Measurements from ENCODE around the gene JAZF1.

The JAZF1 gene

GRCh38 chr7:28160551-28160991 lies 20.0 kb downstream of the JAZF1 start:
- TF ChIP-seq CTCF (IDR thresholded peaks at IDR 0.05; ENCODE audit: borderline replicate concordance, insufficient read depth, low read depth, low read length): no peak

GRCh38 chr7:28157831-28158416 lies 22.7 kb downstream of the JAZF1 start:
- H3K4me3 ChIP-seq (ENCODE audit: low read depth, low read length): no peak overlapping the region
- TF ChIP-seq CTCF (IDR thresholded peaks at IDR 0.05; ENCODE audit: borderline replicate concordance, insufficient read depth, low read depth, low read length): no peak

More at GRCh38 chr7:28160551-28160991, 20.0 kb downstream of the JAZF1 start:
- no peak overlapping the region for H3K4me3 ChIP-seq (ENCODE audit: low read depth, low read length)

DNA sequence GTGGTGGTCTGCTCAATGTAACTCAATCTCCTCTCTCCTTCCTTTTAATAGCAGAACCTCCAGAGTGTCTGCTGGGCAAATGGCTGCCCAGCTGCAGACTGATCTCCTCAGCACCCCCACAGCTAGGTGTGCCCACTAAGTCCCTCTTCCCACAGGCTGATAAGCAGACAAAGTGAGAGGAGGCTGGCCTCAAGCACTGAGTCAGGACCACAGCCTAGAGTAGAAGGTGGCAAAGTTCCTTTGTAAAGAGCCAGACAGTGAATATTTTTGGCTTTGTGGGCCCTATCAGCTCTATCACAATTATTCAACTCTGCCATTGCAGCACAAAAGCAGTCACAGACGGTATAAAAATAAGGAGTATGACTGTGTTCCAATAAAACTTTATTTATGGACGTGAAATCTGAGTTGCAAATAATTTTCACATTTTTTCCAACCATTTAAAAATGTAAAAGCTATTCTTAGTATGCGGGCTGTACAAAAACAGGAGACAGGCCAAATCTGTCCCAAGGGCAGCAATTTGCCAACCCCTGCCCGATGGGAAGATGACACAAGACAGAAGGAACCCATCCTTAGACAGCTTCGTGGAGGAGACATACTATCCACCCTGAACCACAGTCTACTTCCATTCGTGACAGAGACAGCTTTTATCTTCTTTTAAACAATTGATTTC lies 23.4 kb downstream of the JAZF1 start:
- TF ChIP-seq CTCF (IDR thresholded peaks at IDR 0.05; ENCODE audit: borderline replicate concordance, insufficient read depth, low read depth, low read length): no peak
- H3K4me3 ChIP-seq (ENCODE audit: low read depth, low read length): no peak overlapping the region

- no peak for TF ChIP-seq CTCF (IDR thresholded peaks at IDR 0.05; ENCODE audit: borderline replicate concordance, insufficient read depth, low read depth, low read length)
- H3K4me3 ChIP-seq (ENCODE audit: low read depth, low read length): no peak overlapping the region
Observed at GRCh38 chr7:28156401-28156800, 24.2 kb downstream of the JAZF1 start.

DNA sequence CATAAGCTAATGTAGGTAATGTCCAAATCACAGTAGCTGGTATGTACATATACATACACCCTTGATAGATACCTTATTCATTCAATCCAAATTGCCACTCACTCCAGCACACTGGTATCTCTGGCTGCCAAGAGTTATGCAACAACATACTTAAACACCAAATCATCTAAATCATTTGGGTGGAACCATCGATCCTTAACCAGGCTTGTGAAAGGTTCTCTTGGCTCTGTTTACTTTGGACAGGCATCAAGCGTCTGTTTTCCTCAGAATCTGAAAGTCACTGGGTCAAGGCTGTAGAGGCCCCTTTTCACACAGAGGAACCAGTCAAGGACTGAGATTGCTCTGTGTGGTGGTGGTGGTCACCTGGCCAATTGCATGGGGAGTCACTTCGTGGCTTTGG lies 24.6 kb downstream of the JAZF1 start:
- no peak overlapping the region for H3K4me3 ChIP-seq (ENCODE audit: low read depth, low read length)
- TF ChIP-seq CTCF (IDR thresholded peaks at IDR 0.05; ENCODE audit: borderline replicate concordance, insufficient read depth, low read depth, low read length): no peak

DNA sequence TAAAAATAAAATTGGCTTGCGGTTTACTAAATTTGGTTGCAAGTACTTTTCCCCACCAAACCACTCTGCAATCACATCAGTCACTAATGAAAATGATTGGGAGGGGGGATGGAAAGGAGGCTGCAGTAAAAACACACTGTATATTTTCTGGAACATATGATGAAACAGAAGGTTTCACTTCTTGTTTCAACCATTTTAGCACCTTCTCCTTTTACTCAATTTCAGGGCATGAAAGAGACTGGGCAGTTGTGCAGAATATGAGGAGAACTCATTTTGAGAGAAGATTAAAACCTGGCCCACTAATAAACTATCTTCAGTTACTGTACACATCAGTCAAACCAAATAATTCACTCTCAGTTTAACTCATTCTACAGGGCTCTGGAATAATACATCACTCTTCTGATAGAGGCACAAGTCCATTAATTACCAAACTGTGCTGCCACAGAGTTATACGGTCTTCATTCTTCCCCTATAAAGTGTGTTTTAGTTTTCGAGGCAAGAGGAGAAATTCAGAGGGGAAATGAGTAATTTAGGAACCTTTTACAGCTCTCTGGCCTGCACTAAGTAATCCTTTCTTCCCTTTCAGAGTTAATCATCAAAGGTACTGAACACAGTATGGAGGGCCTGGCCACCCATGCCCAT lies 25.5 kb downstream of the JAZF1 start:
- H3K4me3 ChIP-seq (ENCODE audit: low read depth, low read length): no peak overlapping the region
- TF ChIP-seq CTCF (IDR thresholded peaks at IDR 0.05; ENCODE audit: borderline replicate concordance, insufficient read depth, low read depth, low read length): no peak

DNA sequence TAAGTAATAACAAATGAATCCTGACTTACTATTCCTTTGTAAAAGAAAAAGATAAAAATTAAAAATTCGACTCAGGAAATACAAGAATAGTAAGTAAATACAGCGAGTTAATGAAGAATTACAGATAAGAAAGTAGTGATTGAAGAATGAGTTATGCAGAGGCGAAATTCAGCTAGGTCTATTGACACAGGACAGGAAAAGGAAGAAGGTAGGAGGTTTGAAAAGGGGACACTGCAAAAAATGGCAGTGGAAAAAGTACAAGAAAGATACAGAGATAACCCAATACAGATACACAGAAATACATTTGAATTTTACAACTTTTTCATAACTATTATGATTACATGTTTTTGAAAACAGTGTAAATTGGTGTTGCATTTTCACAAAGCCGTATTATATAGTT lies 28.0 kb downstream of the JAZF1 start:
- no peak overlapping the region for H3K4me3 ChIP-seq (ENCODE audit: low read depth, low read length)
- no peak for TF ChIP-seq CTCF (IDR thresholded peaks at IDR 0.05; ENCODE audit: borderline replicate concordance, insufficient read depth, low read depth, low read length)
